Activated naive CD4-positive, alpha-beta T cell treated with anti-CD3 and anti-CD28 coated beads for 36 hours (primary cell): ENCODE measurements around the gene EVX1. TPM values are rescaled to one million over a fixed set of nuclear protein-coding genes. Genes with fewer than 3 reads are reported as not detected.

Source experiments
- CTCF ChIA-PET: fragments of 350-600 bp; sonication (Branson Sonifier 250); formaldehyde crosslinking; loops from one replicate; lab custom pipeline; 2021; ENCODE audit warnings: antibody characterized with exemption; lab: Charles Lee
- DNase-seq: peaks from one replicate; pipeline ENCODE4 v3.0.0-alpha.2; 2020
- H3K27ac Mint-ChIP-seq: one replicate; pipeline ENCODE4 v1.8.0; 2021; ENCODE audit warnings: mild to moderate bottlenecking, mixed read lengths
- H3K27me3 Mint-ChIP-seq: one replicate; pipeline ENCODE4 v1.8.0; 2021; ENCODE audit warnings: low read depth, mixed read lengths
- H3K36me3 Mint-ChIP-seq: one replicate; pipeline ENCODE4 v1.8.0; 2021; ENCODE audit warnings: low read depth, mixed read lengths
- H3K4me1 Mint-ChIP-seq: one replicate; pipeline ENCODE4 v1.8.0; 2021; ENCODE audit warnings: low read depth, mixed read lengths
- H3K4me3 Mint-ChIP-seq: one replicate; pipeline ENCODE4 v1.8.0; 2021; ENCODE audit warnings: mild to moderate bottlenecking, moderate library complexity, mixed read lengths
- H3K9me3 Mint-ChIP-seq: one replicate; pipeline ENCODE4 v1.8.0; 2021; ENCODE audit warnings: mixed read lengths
- intact Hi-C: fragments of 100-400 bp; cut with micrococcal nuclease; formaldehyde crosslinking; loops from one replicate; pipeline ENCODE4 v1.15.1; 2023
- total RNA-seq, 2 experiments: library from RNA; stranded (reverse); gene quantifications; one replicate each; pipeline ENCODE4 v1.2.3, GENCODE V29; 2021

Gene EVX1
- total RNA-seq, 2 experiments from 2014 or later, result not detected

DNA sequence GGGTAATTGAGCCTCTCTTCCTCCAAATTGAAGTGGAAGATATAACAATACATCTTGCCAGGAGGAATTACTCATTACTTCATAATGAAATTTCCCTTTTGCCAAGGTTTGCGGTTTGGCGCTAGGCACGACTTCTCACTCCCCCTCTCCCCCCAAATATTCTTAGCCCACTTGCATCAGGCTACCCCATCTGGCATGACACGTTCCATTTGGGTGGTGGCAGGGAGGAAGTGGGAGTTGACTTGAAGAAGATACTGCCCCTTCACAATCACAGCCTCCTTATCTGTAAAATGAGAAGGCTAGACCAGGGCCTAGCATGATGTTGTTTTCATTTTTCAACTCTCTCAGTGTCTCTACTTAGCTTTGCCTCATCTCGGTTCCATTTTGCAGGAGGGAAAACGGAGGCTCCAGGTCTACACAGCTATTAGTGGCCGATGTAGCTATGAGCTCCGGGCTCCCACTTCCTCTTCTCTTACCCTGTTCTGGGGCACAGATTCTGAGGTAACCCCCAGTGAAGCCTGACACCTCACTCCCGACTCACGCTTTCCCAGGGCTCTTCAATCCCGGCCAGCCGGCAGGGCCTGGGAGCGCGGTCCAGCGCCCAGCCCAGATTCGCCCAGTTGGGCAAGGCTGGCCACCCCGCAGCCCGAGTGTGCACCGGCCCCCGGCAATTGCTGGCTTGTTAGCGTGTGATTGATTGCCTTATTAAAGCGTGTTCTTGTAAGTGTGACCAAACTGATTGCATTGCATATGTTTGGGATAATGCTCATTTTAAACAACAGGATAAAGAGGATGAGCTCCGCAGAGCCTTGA is 6.5 kb downstream of the EVX1 start:
- no peaks in the 10 kb centered on the region for H3K36me3 Mint-ChIP-seq
- CTCF ChIA-PET, result no interaction called here
- peaks cover 82% of the 10 kb centered on the region for H3K27me3 Mint-ChIP-seq
- H3K4me3 Mint-ChIP-seq, result no peak overlapping the region
- peaks cover 23% of the 10 kb centered on the region for H3K4me1 Mint-ChIP-seq
- no peaks in the 10 kb centered on the region for H3K9me3 Mint-ChIP-seq
- no peak overlapping the region for H3K27ac Mint-ChIP-seq
- intact Hi-C loops, result loop anchor here (10.0 kb wide), 1 partner anchor 154 kb away; the partner anchor contains the start of gene HOXA1
- DNase-seq, result no peak

DNA sequence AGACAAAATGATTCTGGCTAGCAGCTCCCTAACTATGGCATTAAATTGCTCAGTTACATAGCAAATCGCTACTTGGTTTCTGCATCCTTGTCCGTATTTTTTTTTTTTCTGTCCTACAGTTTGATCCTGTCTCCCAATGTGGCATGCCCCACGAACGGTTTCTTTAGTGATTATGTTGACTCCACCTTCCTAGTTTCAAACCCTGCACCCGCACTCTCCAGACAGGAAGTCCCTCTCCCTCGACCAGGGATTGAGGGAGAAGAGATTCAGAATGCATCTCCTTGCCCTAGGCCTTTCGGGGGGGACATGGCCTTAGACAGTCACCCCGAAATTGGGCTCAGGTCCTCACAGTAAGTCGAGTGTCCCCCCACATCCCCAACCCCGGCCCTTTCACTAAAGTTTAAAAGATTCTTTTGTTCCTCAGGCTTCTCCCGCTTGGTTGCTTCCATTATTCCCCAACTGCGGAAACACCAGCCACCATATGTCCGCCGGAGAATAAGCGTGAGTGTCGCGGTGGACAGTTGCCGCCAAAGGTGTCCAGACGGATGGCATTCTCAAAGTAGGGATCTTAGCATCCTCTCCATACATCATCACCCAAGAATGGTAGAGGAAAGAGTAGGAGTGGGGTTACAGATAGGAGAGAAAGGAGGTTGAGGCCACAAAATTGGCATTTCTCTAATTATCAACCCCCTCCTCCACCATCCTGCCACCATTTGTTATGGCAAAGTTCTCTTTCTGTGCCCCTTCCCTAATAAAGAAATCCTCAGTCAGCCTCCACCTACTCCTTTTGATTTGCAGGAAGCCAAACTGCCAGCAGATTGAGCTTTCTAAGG is 7.3 kb downstream of the EVX1 start:
- intact Hi-C loops, result loop anchor here (10.0 kb wide), 1 partner anchor 155 kb away; the partner anchor contains the start of gene HOXA1
- peaks cover 80% of the 10 kb centered on the region for H3K27me3 Mint-ChIP-seq

DNA sequence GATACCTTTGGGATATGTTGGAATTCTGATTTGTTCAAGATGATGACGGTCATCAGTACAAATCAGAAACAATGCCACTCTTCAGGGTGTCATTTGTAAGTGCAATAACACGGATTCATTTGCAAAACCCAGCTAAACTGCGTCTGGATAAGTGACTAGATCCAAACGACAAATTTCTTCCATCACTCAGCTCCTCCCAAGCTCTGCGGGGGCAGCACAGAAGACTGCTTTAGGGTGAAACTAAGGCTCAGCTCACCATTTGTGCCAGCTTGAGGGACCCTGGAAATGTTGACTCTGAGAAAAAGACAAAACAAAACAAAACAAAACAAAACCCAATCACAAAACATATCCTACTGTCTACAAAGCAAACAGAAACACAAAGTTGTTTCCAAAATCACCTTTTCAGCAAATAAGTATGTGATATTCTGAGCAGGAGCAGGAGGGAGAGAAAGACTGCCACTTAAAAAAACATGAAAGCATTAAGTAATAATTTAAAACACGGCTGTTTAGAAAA is 8.0 kb downstream of the EVX1 start:
- Mint-ChIP-seq H3K4me3 (no peak overlapping the region), H3K36me3 (no peaks in the 10 kb centered on the region), H3K4me1 (peaks cover 19% of the 10 kb centered on the region), H3K27me3 (peaks cover 76% of the 10 kb centered on the region), H3K27ac (no peak overlapping the region), H3K9me3 (no peaks in the 10 kb centered on the region)
- intact Hi-C loops, result no loop called here
- CTCF ChIA-PET, result interaction anchor here (0.6 to 1.5 kb wide), 4 partner anchors 21 to 324 kb away, joined by 3 read pairs; no protein-coding TSS in a partner anchor
- DNase-seq, result no peak

More for the DNA sequence above, 7.3 kb downstream of the EVX1 start:
- no peak for DNase-seq
- Mint-ChIP-seq H3K27ac (no peak overlapping the region), H3K4me1 (peaks cover 20% of the 10 kb centered on the region), H3K9me3 (no peaks in the 10 kb centered on the region), H3K4me3 (no peak overlapping the region), H3K36me3 (no peaks in the 10 kb centered on the region)
- CTCF ChIA-PET, result interaction anchor here (0.6 to 1.5 kb wide), 3 partner anchors 20 to 325 kb away, joined by 3 read pairs; no protein-coding TSS in a partner anchor

DNA sequence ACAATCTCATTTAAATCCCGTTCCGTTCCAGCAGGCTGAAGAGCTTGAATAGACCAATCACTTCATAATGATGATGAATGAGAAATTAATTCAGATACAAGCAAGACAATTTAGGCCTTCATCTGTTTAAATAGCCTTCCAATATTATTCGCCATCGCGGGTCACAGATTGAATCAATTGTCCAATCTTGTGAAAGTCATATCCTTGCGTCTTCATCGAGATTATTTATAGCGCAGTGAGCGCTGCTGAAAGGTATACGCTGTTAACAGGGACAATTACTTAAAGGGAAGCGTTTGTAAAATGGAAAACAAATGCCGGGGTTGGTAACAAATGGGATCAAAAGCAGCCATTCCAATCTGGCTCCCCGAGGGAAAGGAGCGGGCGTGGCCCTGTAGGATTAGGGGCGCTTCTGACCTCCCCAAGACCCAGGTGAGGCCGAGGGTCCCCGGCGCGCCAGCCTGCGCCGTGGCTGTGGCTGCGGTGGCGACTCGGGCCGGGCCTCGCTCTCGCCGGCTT is 8.6 kb downstream of the EVX1 start:
- no peak for DNase-seq
- Mint-ChIP-seq H3K27ac (no peak overlapping the region), H3K36me3 (no peaks in the 10 kb centered on the region), H3K4me3 (peak overlapping the region; percentile 21), H3K4me1 (peaks cover 19% of the 10 kb centered on the region), H3K27me3 (peaks cover 73% of the 10 kb centered on the region), H3K9me3 (no peaks in the 10 kb centered on the region)
- intact Hi-C loops, result no loop called here
- CTCF ChIA-PET, result interaction anchor here (0.6 to 1.5 kb wide), 3 partner anchors 41 to 323 kb away, joined by 3 read pairs; no protein-coding TSS in a partner anchor

DNA sequence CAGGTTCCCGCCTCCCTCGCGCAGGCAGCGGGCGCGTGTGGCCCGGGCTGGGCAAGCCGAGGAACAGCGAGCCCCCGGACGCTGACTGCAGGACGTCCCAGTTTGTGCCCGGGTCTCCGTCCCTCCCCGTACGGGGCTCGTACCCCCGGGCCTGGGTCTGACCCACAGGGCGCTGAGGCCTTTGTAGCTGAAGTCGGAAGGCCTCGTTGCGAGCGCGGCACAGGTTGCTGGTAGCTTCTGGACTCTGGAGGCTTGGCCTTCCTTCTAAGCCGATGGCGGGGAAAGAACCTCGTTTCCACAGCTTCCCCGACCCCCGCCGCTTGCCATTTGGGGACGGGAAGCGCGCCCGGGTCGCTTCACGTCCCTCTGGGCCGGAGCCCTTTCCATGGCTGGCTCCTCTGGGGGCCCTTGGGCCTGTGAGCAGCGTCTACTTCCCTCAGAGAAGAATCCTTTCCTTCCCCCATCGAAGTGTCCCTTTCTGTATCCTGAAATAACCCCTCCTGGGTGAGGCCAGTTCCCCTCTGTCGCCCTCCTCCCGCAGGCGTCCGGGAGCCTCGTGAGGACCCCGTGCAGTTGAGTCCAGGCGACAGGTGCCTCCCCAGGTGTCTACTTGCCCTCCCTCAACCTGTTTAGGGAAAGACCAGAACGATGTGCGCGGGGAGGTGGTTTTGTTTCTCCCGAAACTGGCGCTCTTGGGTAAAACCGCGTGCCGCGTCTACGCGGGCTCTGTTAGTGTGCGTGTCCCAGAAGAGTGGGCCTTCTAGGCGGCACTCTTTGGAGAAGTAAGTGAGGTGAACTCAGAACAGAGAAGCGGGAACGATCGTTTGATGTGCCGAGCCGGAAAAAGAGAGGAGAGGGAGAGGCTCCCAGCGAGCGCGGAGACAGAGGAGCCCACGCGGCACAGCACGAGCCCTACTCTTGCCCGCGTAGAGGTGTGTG is 9.3 kb downstream of the EVX1 start:
- no peaks in the 10 kb centered on the region for H3K36me3 Mint-ChIP-seq
- peaks cover 19% of the 10 kb centered on the region for H3K4me1 Mint-ChIP-seq
- intact Hi-C loops, result no loop called here
- no peak overlapping the region for H3K27ac Mint-ChIP-seq
- CTCF ChIA-PET, result interaction anchor here (0.6 to 1.4 kb wide), 2 partner anchors 41 to 144 kb away, joined by 3 read pairs; no protein-coding TSS in a partner anchor
- DNase-seq, result no peak
- H3K4me3 Mint-ChIP-seq, result peak overlapping the region; percentile 15
- H3K27me3 Mint-ChIP-seq, result peaks cover 71% of the 10 kb centered on the region
- H3K9me3 Mint-ChIP-seq, result no peaks in the 10 kb centered on the region

DNA sequence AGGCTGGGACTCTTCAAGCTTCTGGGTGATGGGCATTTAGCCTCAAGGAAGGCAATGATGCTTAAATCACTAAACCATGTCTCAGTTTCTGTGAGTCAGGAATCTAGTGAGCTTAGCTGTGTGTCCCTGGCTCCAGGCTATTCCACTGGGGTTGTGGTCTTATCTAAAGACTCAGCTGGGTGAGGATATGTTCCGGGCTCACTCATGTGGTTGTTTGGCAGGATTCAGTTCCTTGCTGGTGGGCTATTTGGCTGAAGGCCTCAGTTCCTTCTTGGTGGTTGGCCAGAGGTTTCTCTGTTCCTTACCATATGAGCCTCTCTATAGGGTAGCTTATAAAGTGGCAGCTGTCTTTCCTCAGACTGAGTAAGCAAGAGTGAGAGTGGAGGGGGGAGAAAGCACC is 12.0 kb downstream of the EVX1 start:
- intact Hi-C loops, result no loop called here
- H3K36me3 Mint-ChIP-seq, result no peaks in the 10 kb centered on the region
- peaks cover 54% of the 10 kb centered on the region for H3K27me3 Mint-ChIP-seq
- no peaks in the 10 kb centered on the region for H3K9me3 Mint-ChIP-seq
- DNase-seq, result no peak
- H3K4me1 Mint-ChIP-seq, result peaks cover 18% of the 10 kb centered on the region
- H3K4me3 Mint-ChIP-seq, result no peak overlapping the region
- CTCF ChIA-PET, result interaction anchor here (0.9 kb wide), 1 partner anchor 59 kb away, joined by 3 read pairs; no protein-coding TSS in a partner anchor
- no peak overlapping the region for H3K27ac Mint-ChIP-seq

DNA sequence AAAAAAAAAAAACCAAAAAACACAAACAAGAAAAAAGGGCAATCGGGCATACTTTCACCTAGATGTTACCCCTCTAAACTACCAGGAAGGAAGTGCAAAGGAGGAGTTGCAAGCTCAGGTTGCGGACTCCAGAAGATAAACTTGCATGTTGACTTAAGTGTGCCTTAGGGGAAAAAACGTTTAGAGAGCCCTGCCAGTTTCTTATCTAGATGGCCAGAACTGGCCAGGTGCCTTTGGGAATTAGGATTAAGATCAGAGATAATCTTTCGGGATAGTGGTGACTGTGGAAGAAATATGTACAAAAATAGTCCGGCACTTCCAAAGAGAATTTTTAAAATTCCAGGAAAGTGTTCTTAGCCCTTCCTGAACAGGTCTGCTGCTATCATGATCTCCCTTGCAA is 17.6 kb downstream of the EVX1 start:
- H3K27me3 Mint-ChIP-seq, result peaks cover 24% of the 10 kb centered on the region
- H3K4me1 Mint-ChIP-seq, result no peaks in the 10 kb centered on the region
- CTCF ChIA-PET, result no interaction called here
- no peaks in the 10 kb centered on the region for H3K36me3 Mint-ChIP-seq
- no peak for DNase-seq
- intact Hi-C loops, result no loop called here
- no peaks in the 10 kb centered on the region for H3K9me3 Mint-ChIP-seq
- H3K4me3 Mint-ChIP-seq, result no peak overlapping the region
- no peak overlapping the region for H3K27ac Mint-ChIP-seq

DNA sequence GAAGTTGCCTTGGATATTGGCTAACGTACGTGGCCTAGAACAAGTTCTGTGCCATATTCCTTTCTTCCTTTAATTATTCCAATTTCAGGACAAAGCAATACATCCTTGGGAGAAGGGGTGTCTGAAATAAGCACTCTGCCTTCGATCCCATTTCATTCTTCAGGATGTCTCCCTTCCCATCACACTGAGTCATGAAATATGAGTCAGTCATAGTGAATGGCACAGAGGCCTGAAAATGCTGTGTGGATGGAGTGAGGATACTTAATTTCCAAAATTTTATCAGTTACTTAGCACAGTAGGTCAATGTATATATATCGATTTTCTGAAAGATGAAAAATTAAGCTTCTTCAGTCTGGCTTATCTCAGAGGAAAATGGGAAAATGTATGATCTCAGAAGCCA is 19.5 kb downstream of the EVX1 start:
- CTCF ChIA-PET, result interaction anchor here (0.6 kb wide), 1 partner anchor 74 kb away, joined by 3 read pairs; no protein-coding TSS in a partner anchor
- no peaks in the 10 kb centered on the region for H3K4me1 Mint-ChIP-seq
- H3K27ac Mint-ChIP-seq, result no peak overlapping the region
- no peaks in the 10 kb centered on the region for H3K36me3 Mint-ChIP-seq
- DNase-seq, result no peak
- no peak overlapping the region for H3K4me3 Mint-ChIP-seq
- intact Hi-C loops, result no loop called here
- H3K9me3 Mint-ChIP-seq, result no peaks in the 10 kb centered on the region
- H3K27me3 Mint-ChIP-seq, result peaks cover 24% of the 10 kb centered on the region

DNA sequence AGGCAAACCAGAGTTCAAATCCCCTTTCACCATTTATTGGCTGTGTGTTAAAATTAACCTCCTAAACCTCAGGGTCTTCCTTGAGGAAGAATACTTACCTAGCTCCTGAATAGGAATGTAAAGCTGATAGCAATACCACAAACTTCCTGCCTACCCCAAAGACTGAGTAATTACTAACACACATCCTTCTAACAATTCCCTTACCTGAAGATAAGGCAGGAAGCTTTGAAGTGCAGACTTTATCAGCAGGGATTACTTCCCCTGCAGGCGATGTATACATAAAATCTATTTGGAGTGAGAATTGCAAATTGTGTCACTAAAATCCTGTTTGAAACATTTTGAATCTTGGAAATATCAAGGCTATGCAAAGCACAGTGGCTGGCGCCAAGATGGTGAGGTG is 21.2 kb downstream of the EVX1 start:
- no peaks in the 10 kb centered on the region for H3K4me1 Mint-ChIP-seq
- H3K27me3 Mint-ChIP-seq, result peaks cover 16% of the 10 kb centered on the region

DNA sequence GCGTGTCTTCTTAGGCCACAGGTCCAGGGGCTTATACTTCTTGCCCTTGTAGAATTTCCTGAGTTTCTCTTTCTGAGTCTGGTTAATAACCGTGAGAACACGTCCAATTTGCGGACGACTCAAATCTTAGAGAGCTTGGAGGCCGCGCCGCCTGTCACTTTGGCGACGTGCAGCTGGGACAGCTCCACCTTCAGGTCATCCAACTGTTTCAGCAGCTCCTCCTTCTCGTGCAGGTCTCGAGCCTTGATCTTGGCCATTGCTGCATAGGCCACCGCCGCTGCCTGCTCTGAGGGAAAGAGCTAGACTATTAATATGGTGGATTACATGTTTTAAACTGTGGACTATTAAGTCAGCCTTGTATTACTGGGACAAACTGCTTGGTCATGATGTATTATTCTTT is 26.9 kb downstream of the EVX1 start:
- DNase-seq, result no peak
- H3K27me3 Mint-ChIP-seq, result peaks cover 18% of the 10 kb centered on the region
- H3K4me1 Mint-ChIP-seq, result no peaks in the 10 kb centered on the region
- no peak overlapping the region for H3K4me3 Mint-ChIP-seq
- intact Hi-C loops, result no loop called here
- H3K9me3 Mint-ChIP-seq, result peaks cover 10% of the 10 kb centered on the region
- CTCF ChIA-PET, result no interaction called here
- peaks cover 5% of the 10 kb centered on the region for H3K36me3 Mint-ChIP-seq
- no peak overlapping the region for H3K27ac Mint-ChIP-seq

More for the DNA sequence above, 21.2 kb downstream of the EVX1 start:
- no peak overlapping the region for H3K4me3 Mint-ChIP-seq
- H3K9me3 Mint-ChIP-seq, result no peaks in the 10 kb centered on the region
- H3K36me3 Mint-ChIP-seq, result no peaks in the 10 kb centered on the region
- no peak for DNase-seq
- intact Hi-C loops, result no loop called here
- CTCF ChIA-PET, result no interaction called here
- H3K27ac Mint-ChIP-seq, result no peak overlapping the region

DNA sequence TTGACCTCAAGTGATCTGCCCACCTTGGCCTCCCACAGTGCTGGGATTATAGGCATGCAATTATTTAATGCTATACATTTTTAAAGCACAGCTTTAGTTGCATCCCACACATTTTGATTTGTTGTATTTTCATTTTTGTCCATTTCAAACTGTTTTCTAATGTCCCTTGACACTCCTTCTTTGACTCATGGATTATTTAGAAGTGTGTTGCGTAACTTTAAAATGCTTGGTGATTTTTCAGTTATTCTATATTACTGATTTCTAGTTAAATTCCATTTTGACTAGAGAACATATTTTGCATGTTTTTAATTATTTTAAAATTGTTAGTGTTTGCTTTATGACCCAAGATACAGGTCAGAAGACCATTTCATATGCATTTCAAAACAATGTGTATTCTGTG is 28.8 kb downstream of the EVX1 start:
- intact Hi-C loops, result no loop called here
- Mint-ChIP-seq H3K9me3 (peaks cover 10% of the 10 kb centered on the region), H3K27me3 (peaks cover 19% of the 10 kb centered on the region), H3K27ac (no peak overlapping the region), H3K4me3 (no peak overlapping the region), H3K36me3 (peaks cover 5% of the 10 kb centered on the region), H3K4me1 (no peaks in the 10 kb centered on the region)
- DNase-seq, result no peak
- CTCF ChIA-PET, result no interaction called here
